ENCODE data around the gene SEMA4F.

The SEMA4F gene

GRCh38 chr2:74706741-74707140 lies 52.7 kb downstream of the SEMA4F start:
- no peak for DNase-seq (ENCODE audit: low read depth)

DNA sequence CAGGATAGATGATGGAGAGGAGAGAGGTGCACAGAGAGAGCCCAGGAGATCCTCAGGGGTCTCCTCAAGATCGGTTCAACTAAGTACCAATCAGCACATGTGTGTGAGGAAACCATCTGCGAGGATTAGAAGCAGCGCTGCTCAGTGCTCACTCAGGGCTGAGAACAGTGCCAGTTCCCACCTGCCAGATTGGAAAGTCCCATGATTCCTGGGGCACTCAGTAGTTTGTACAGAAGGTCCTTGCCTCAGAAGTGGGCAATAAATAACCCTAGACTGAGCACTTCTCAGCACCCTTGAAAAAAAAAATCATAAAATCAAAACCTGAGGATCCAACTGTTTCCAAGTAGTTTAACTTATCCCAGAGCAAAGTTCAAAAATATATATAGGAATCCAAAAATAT lies 53.8 kb downstream of the SEMA4F start:
- no peak for DNase-seq (ENCODE audit: low read depth)

DNA sequence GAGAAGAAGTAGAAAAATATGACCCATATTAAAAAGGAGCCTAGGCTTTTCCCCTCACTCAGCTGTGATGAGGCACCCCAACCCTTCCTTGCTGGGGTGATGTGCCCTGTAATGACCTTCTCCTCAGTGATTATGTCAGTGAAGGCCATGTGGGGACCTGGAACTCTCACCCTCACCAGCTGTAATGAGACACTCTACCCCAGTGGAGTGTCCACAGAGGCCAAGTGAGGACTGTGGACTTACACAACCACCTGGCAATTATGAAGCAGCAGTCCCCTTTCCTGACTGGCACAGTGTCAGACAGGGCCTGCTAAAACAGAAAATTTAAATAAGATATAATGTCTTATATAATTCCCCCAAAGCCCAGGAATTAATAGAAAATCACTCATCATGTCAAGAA lies 54.2 kb downstream of the SEMA4F start:
- DNase-seq (ENCODE audit: low read depth), result no peak

GRCh38 chr2:74708883-74709282 lies 54.8 kb downstream of the SEMA4F start:
- no peak for DNase-seq (ENCODE audit: low read depth)

DNA sequence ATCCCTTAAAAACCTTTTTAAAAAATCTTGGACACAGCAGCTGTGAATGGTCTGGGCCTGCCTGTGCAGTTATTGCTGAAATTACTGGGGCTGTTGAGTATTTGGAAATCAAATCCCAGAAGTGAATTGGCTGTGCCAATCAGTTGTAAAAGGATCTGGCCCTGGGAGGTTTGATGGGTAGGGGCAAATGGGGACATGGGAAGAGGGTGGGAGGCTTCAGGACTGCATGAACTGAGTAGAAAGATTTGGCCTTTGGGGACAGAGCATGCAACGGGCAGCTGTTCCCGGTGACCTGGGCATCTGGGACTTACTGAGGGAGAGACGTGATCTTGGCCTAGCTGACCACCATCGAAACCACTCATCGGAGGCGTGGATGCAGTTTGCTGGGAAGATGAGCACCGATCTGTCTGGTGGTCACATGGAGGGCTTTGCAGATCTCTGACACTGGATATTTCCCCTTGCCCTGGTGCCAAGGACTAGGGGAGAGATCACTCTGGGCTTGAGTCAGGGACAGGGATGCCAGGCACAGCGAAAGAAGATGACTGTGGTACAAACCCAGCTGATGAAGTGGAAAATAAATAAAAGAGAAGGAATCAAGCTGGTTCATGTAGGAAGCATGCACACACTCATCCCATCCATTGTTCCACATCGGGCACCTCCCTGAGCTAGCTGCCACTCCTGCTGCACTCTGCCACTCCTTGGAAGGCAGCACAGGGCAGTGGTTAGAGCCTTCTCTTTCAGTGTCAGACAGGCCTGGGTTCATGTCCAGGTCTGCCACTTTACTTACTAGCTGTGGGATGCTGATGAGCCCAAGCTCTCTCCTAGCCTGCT lies 58.4 kb downstream of the SEMA4F start:
- DNase-seq (ENCODE audit: low read depth), result no peak

DNA sequence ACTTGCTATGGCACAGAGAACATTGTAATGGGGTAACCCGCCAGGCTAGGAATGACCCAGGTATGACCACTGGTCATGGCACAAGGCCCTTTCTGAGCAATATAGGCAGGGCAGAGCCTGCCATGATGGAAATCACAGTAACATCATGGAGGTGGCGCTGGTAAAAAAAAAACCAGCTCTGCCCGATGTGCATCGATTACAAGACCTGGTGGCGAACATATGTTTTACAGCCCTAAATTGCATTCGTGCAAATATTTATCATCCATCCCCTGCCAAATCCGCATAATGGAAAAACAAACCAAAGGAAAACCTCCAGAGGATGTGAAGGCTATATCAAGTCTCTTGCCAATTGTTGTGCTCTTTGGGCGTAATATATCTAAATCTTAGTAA lies 60.6 kb downstream of the SEMA4F start:
- DNase-seq (ENCODE audit: low read depth), result no peak

DNA sequence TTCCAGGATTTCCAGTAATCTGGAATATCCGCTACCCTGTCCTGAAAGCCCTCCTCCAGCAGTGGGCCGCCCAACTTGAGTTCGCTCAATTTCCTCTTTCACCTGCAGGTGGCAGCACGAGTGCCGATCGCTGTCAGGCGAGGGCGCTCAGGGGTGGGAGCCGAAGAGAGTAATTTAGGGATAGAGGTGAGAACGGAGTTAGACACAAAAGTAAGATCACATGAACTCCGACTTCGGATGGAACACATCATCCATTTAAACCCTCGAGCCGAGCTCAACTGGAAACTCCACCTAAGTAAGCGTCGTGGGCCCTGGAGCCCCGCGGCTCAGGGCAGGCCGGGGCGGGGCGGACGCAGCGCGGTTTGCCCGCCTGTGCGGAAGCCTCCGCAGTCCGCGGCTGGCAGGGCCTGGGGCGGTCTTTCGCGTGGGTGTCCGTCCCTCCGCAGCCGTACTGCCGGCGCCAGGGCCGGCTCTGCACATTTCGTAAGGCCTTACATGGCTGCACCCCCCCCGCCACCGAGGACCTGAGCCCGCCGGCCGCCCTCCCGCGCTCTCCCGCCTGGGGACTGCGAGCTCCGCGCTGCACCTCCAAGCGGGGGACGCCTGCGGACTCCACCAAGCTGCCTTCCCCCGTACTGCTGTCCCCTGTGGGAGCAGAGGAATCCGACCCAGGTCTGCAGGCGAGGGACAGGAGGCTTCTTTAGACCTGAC lies 61.2 kb downstream of the SEMA4F start:
- DNase-seq (ENCODE audit: low read depth), result peak; percentile 74

DNA sequence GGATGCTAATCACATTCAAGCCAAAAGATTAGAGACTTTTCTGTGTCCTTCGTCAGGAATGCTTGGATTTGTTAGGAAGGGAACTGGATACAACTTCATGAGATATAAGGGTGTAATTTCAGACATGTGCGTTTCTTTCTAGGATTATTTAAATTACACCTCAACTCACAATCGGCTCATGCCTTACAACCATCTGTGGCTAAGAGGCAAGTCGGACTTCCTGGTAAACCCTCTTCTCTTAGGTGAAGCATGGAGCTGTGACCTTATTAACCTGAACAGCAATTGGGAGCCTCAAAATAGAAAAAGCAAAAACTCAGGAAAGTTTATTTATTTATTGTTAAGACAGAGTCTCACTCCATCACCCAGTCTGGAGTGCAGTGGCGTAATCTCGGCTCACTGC lies 61.8 kb downstream of the SEMA4F start:
- no peak for DNase-seq (ENCODE audit: low read depth)

- no peak for DNase-seq (ENCODE audit: low read depth)
These were observed 65.0 kb downstream of the SEMA4F start for GRCh38 chr2:74719066-74719465.

- no peak for DNase-seq (ENCODE audit: low read depth)
These were observed 67.3 kb downstream of the SEMA4F start for GRCh38 chr2:74721316-74721715.

- no peak for DNase-seq (ENCODE audit: low read depth)
These were observed 70.4 kb downstream of the SEMA4F start for GRCh38 chr2:74724496-74724895.

DNA sequence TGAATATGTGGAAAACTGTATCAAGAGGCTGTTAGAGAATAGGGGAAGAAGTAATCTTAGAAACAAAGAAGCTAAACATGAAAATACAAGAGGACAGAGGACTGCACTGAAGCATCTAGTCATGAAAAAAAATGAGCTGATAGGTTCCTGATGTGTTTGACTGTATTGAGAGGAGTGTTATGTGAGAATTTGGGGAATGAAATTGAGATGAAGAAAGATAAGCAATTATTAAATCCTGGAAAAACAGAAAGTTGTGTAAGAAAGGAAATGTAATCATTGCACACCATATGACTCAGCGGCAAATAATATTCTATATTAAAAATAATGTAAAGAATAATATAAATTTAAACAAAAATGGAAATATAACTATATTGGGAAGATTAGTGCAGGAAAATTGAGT lies 71.2 kb downstream of the SEMA4F start:
- no peak for DNase-seq (ENCODE audit: low read depth)

- no peak for DNase-seq (ENCODE audit: low read depth)
These were observed 74.8 kb downstream of the SEMA4F start for GRCh38 chr2:74728842-74729241.

DNA sequence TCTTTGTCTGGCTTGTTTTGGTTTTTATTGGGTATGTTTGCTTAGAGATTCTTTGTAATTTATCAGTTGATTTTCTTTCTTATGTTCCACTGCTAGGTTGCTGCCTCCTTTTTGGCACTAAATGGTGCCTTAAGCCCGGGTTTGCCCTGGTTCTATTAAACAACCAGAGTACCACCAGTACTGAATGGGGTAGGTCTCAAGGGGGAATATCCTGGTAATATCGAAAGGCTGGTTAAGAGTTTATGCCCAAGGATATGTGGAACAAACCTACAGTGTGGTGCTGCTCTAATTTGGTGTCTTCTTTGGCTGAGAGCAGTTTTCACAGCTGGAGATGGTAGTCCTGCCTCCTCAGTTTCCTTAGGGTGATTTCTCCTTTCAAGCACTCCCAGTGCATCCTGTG lies 76.5 kb downstream of the SEMA4F start:
- DNase-seq (ENCODE audit: low read depth), result no peak
